Measurements from ENCODE around the gene ABI1.

ABI1 gene

GRCh38 chr10:26855186-26855585 lies 5.6 kb downstream of the ABI1 start:
- no peak for DNase-seq (ENCODE audit: low read depth in 2 of 2)

GRCh38 chr10:26854524-26854923 lies 6.2 kb downstream of the ABI1 start:
- DNase-seq (ENCODE audit: low read depth in 2 of 2), result no peak

- no peak for DNase-seq (ENCODE audit: low read depth in 2 of 2)
Measured at GRCh38 chr10:26844396-26844975, 16.3 kb downstream of the ABI1 start.

GRCh38 chr10:26843736-26844135 lies 17.0 kb downstream of the ABI1 start:
- no peak for DNase-seq (ENCODE audit: low read depth in 2 of 2)

GRCh38 chr10:26841733-26842317 lies 18.9 kb downstream of the ABI1 start:
- no peak for DNase-seq (ENCODE audit: low read depth in 2 of 2)

GRCh38 chr10:26840938-26841732 lies 19.6 kb downstream of the ABI1 start:
- no peak for DNase-seq (ENCODE audit: low read depth in 2 of 2)

- no peak for DNase-seq (ENCODE audit: low read depth in 2 of 2)
Measured at GRCh38 chr10:26839966-26840627, 20.7 kb downstream of the ABI1 start.

- no peak for DNase-seq (ENCODE audit: low read depth in 2 of 2)
Measured at GRCh38 chr10:26837139-26837538, 23.6 kb downstream of the ABI1 start.

GRCh38 chr10:26835025-26835424 lies 25.7 kb downstream of the ABI1 start:
- no peak for DNase-seq (ENCODE audit: low read depth in 2 of 2)

- no peak for DNase-seq (ENCODE audit: low read depth in 2 of 2)
Measured at GRCh38 chr10:26832960-26833359, 27.8 kb downstream of the ABI1 start.

GRCh38 chr10:26831936-26832335 lies 28.8 kb downstream of the ABI1 start:
- no peak for DNase-seq (ENCODE audit: low read depth in 2 of 2)

GRCh38 chr10:26829810-26830515 lies 30.8 kb downstream of the ABI1 start:
- DNase-seq (ENCODE audit: low read depth in 2 of 2), result no peak

GRCh38 chr10:26824015-26824690 lies 36.6 kb downstream of the ABI1 start:
- DNase-seq (ENCODE audit: low read depth in 2 of 2), result no peak

- no peak for DNase-seq (ENCODE audit: low read depth in 2 of 2)
Measured at GRCh38 chr10:26821699-26822570, 38.8 kb downstream of the ABI1 start.

GRCh38 chr10:26815500-26815899 lies 45.3 kb downstream of the ABI1 start:
- DNase-seq (ENCODE audit: low read depth in 2 of 2), result no peak

- no peak for DNase-seq (ENCODE audit: low read depth in 2 of 2)
Measured at GRCh38 chr10:26810435-26811026, 50.2 kb downstream of the ABI1 start.

GRCh38 chr10:26809973-26810372 lies 50.8 kb downstream of the ABI1 start:
- no peak for DNase-seq (ENCODE audit: low read depth in 2 of 2)

GRCh38 chr10:26807532-26807931 lies 53.2 kb downstream of the ABI1 start:
- no peak for DNase-seq (ENCODE audit: low read depth in 2 of 2)

- DNase-seq (ENCODE audit: low read depth in 2 of 2), result no peak
Measured at GRCh38 chr10:26806557-26806956, 54.2 kb downstream of the ABI1 start.
